HepG2 (cell line): ENCODE measurements around the gene NFAT5. TPM values are rescaled to one million over a fixed set of nuclear protein-coding genes. Genes with fewer than 3 reads are reported as not detected.
A peak's percentile ranks its signal among the peaks of the same experiment; 100 is the strongest.

Source experiments
- ARID5B ChIP-seq: IDR thresholded peaks from 2 replicates; pipeline ENCODE4 v1.4.0; 2020; ENCODE audit warnings: mild to moderate bottlenecking, missing genetic modification reagents
- DPF2 ChIP-seq: sonication (generic); formaldehyde crosslinking; IDR thresholded peaks from 2 replicates; pipeline ENCODE4 v1.4.0; 2020; ENCODE audit warnings: mild to moderate bottlenecking, low read depth, missing genetic modification reagents, borderline replicate concordance
- HDAC1 ChIP-seq: sonication (generic); formaldehyde crosslinking; IDR thresholded peaks from 2 replicates; pipeline ENCODE4 v1.5.1; 2020; ENCODE audit warnings: mild to moderate bottlenecking, missing genetic modification reagents
- KIAA2018 ChIP-seq: sonication (generic); formaldehyde crosslinking; IDR thresholded peaks from 2 replicates; pipeline ENCODE4 v1.5.0; 2020; ENCODE audit warnings: mild to moderate bottlenecking, missing genetic modification reagents, borderline replicate concordance
- MED13 ChIP-seq: sonication (generic); formaldehyde crosslinking; IDR thresholded peaks from 2 replicates; pipeline ENCODE4 v1.5.0; 2020; ENCODE audit warnings: missing genetic modification reagents
- REXO4 ChIP-seq: sonication (generic); formaldehyde crosslinking; IDR thresholded peaks from 2 replicates; pipeline ENCODE4 v1.8.0; 2022; ENCODE audit warnings: missing genetic modification reagents, mild to moderate bottlenecking, borderline replicate concordance
- ZNF280D ChIP-seq: sonication (generic); formaldehyde crosslinking; IDR thresholded peaks from 2 replicates; pipeline ENCODE4 v1.5.1; 2020; ENCODE audit warnings: mild to moderate bottlenecking, missing genetic modification reagents
- ZNF891 ChIP-seq: sonication (generic); formaldehyde crosslinking; IDR thresholded peaks from 2 replicates; pipeline ENCODE4 v1.5.0; 2020; ENCODE audit warnings: mild to moderate bottlenecking, missing genetic modification reagents
- polyA plus RNA-seq, 8 experiments: library from polyadenylated mRNA; depleted of rRNA in 3 of 8; stranded (reverse) in 7 of 8; unstranded in 1 of 8; fragments of >200 nt; fragmentation: Illumina TruSeq in 4 of 8; extraction: Trizol in 4 of 8; gene quantifications; 2 replicates each; pipeline versions ENCODE4 v1.2.1 to v1.2.3, GENCODE V29; 2011 to 2016; ENCODE audit warnings: low read depth in 4 of 8, missing spikeins in 1 of 8, mixed read lengths in 1 of 8; ENCODE audit not compliant: insufficient read depth in 1 of 8
- total RNA-seq, 5 experiments: library from RNA; depleted of rRNA; stranded (reverse); fragments of >200 nt; fragmentation: Illumina TruSeq; extraction: Trizol; gene quantifications; 2 replicates each; pipeline ENCODE4 v1.2.3, GENCODE V29; 2016; ENCODE audit warnings: low read depth in 1 of 5
- TF ChIP-seq, protein P1 (sequence below): IDR thresholded peaks from 2 replicates; pipeline ENCODE4 v1.6.1; 2012; ENCODE audit warnings: low read depth, low read length, improper control_type of control experiment

NFAT5 gene
- total and polyA plus RNA-seq, 2 of the 13 experiments (the other 11 are each of a cell fraction or from before 2014, with no cell fraction given) = 20.5 to 54.3 TPM

- TF ChIP-seq ZNF280D (CRISPR knock-in tag) = no peak
- TF ChIP-seq ZNF891 (CRISPR knock-in tag) = no peak
- TF ChIP-seq REXO4 (CRISPR knock-in tag) = no peak
- TF ChIP-seq MED13 (CRISPR knock-in tag) = no peak
- 0 out of 2 replicates have a peak, but pooled peaks have one; percentile 5 for TF ChIP-seq ARID5B (CRISPR knock-in tag)
- no peak for TF ChIP-seq DPF2 (CRISPR knock-in tag)
- peak; percentile 53; the same call in 1 of the 2 replicates for TF ChIP-seq HDAC1 (CRISPR knock-in tag)
- TF ChIP-seq KIAA2018 = no peak
- TF ChIP-seq, protein P1, sequence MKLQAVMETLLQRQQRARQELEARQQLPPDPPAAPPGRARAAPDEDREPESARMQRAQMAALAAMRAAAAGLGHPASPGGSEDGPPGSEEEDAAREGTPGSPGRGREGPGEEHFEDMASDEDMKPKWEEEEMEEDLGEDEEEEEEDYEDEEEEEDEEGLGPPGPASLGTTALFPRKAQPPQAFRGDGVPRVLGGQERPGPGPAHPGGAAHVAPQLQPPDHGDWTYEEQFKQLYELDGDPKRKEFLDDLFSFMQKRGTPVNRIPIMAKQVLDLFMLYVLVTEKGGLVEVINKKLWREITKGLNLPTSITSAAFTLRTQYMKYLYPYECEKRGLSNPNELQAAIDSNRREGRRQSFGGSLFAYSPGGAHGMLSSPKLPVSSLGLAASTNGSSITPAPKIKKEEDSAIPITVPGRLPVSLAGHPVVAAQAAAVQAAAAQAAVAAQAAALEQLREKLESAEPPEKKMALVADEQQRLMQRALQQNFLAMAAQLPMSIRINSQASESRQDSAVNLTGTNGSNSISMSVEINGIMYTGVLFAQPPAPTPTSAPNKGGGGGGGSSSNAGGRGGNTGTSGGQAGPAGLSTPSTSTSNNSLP = no peak
Observed at GRCh38 chr16:69563605-69564580, 1.9 kb upstream of the NFAT5 start (continued).
